GM21447 (cell line): ENCODE results near the gene C1R.
"Not testable (repeated sequence)": the region's sequence is repeated elsewhere in the genome, so short reads cannot be mapped to it uniquely, and the experiment has no call there.

Source experiments
- ATAC-seq: cut with Tn5 transposase; IDR thresholded peaks from one replicate; pipeline ENCODE4 v1.9.1; 2021; ENCODE audit not compliant: unreplicated experiment

C1R gene

GRCh38 chr12:7121324-7121723 lies 29.1 kb upstream of the C1R start:
- ATAC-seq, result no peak

- no peak for ATAC-seq
These were observed 27.9 kb upstream of the C1R start for GRCh38 chr12:7120166-7120565.

DNA sequence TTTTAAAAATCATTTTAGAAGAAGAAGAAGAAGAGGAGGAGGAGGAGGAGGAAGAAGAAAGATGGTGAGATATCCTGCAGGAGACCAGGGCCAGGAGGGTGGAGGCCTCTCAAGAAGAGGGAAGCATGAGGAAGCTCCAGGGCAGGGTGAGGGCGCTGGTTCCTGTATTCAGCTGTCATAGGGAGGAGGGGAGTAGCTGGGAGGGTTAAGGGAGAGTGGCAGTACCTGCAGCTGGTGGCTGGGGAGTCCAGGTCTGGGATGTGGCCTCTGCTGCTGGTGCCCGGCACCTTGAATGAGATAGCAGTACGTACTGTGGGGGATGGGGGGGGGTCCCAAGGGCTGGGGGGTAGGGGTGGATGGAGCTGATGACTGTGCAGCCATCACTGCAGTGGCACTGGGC lies 26.6 kb upstream of the C1R start:
- ATAC-seq, result no peak

DNA sequence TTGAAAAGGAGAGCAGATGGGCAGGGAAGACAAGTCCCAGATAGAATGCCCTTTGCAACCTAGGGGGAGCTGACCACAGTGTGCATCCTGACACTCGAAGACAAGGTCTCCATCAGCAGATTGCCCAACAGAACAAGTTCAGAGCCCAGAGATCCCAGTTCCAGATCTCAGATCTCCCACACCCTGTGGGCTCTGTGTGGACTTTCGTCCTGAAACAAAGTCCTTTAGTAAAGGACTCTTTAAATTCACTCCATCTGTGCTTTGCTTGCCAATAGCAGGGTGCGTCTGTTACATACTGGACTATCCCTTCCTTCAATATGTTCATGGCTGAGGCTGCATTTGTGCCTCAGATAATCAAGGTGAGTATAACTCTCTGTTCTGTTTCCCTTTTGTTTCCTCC lies 25.4 kb upstream of the C1R start:
- no peak for ATAC-seq

DNA sequence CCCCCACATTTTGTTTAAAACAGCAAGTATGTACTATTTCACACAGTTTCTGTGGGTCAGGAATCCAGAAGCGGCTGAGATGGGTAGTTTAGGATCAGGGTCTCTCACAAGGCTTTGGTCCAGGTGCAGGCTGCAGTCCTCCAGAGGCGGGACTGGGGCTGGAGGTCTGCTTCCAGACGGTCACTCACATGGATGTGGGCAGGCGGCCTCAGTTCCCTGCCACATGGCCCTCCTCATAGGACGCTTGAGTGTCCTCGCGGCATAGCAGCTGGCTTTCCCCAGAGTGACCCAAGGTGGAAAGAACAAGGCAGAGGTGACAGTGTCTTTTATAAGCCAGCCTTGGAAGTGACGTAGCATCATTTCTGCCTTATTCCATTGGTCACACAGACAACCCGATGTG lies 24.7 kb upstream of the C1R start:
- ATAC-seq, result no peak

DNA sequence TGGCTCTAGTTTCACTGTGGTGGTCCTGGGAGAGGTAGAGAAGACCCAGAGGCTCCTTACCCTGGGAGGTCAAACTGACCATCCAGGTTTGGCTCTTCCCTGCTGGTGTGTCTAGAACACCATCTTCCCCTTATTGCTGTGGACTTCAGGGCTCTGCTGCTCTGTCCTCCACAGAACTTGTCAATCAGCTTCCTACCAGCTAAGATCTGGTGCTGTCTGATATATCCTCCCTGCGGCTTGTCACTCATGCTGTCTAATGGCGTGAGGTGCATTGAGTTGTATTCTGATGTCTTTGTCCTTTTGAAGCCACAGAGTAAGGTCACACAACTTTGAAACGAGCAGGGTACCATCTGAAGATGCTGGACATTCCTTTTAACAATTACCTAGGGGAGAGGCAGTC lies 24.0 kb upstream of the C1R start:
- ATAC-seq, result no peak

GRCh38 chr12:7114851-7115250 lies 22.6 kb upstream of the C1R start:
- no peak for ATAC-seq

DNA sequence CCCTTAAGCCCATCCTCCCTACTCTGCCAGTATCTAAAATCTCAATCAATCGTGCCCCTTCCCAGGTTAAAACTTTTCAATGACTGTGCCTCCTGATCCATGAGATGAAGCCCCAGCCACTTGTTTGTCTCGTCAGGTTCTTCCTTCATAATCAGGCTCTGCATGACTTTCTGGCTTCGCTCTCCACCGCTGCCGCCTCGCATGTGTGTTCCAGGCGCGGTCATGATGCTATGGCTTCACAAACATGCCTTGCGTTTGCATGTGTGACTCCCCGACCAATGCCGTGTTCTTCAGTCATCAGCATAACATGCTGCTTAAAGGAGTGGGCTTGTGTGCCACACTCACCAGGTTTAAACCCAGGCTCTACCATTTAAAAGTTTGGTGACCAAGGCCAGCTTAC lies 21.8 kb upstream of the C1R start:
- ATAC-seq, result no peak

GRCh38 chr12:7113389-7113871 lies 21.2 kb upstream of the C1R start:
- ATAC-seq, result no peak

GRCh38 chr12:7112041-7112440 lies 19.8 kb upstream of the C1R start:
- no peak for ATAC-seq

DNA sequence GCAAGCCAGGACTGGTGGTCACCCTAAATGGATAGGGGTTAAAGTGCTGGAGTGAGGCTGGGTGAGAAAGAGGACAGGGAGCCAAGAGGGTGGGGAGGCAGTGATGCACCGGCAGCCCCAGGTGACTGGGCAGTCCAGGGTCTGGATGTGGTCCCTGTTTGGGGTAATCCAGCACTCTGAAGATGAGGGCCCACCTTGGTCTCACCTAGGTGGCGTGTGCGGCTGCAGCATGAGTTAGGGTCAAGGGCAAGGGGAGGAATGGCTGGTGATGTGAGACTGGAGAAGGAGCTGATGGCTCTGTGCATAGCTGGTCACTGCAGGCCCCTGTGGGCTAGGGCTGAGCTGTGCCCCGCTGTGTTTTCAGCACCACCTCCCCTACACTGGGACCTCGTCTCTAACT lies 18.4 kb upstream of the C1R start:
- no peak for ATAC-seq

- ATAC-seq, result no peak
These were observed 17.3 kb upstream of the C1R start for GRCh38 chr12:7109572-7109920.

DNA sequence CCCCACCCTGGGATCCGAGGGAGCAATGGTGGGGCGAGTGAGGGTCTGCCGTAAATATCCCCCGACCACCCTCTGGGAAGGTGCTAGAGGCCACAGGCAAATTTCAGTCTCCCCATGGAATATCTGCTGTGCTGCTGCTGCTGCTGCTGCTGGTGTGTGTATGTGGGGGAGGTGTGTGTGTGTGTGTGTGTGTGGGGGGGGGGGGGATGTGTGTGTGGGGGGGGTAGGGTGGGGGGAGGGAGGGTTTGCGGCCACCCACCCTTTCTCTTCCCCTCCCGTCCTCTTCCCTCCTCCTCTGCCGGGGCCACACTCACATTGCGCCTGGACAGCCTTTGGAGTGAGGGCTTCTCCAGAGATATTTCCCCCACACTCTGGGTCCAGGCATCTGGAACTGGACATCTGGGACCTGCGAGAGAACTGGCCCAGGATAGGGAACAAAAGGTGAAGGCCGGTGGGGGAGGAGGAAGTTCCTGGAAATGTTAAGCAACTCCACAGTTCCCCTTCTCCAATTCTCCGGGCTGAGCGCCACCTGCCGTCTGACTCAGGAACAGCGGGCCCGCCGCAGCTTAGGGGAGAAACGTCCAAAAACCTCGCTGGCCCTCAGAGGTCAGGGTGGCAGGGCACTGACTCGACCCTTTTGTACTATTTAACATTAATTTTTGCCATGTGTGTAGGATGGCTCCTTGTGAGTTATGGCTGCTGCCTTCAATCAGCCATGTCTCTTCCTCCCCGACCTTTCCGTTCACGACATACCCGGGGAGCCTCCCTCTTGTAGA lies 16.7 kb upstream of the C1R start, which contains the start of gene C1RL:
Gene C1RL (minus strand): TSS at position 419 of the 776 bp plus-strand sequence. CDS start 34 bp downstream, at position 385.
- ATAC-seq, result peak; percentile 34

DNA sequence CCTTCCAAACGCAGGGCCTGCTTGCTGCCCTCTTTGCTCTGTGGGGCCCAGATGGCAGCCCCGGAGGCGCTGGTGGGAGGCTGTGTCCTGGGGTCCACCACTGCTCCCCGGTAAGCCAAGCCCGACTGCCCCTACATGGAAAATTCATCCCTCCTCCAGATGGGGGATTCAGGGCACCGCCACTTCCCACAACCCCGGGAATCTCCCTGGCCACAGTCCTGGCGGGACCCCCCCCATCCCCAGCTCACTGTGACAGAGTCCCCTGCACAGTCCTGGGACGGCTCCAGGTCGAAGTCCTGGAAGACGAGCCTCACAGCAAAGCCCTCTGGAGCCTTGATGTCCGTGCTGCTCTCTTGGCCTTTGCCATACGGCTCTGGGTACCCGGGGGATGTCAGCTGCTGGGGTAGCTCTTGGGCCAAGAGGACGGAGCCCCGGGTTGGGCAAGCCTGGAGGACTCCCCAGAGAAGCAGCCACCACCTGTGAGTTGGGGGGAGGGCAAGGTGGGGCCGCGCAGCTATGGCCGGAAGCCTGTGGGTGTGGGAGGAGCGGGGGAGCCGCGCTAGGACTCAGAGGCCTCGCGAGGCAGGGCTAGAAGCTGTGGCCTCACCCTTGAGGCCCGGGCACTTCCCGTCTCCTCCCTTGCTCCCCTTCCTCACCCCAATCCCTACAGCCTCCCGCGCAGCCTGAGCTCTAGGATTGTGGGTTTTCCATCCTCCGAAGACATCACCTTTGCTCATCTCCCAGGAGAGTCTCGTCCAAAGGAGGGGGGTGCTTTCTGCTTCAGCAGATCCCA lies 16.0 kb upstream of the C1R start:
- ATAC-seq, result peak; percentile 90

GRCh38 chr12:7107636-7108002 lies 15.4 kb upstream of the C1R start:
- no peak for ATAC-seq

DNA sequence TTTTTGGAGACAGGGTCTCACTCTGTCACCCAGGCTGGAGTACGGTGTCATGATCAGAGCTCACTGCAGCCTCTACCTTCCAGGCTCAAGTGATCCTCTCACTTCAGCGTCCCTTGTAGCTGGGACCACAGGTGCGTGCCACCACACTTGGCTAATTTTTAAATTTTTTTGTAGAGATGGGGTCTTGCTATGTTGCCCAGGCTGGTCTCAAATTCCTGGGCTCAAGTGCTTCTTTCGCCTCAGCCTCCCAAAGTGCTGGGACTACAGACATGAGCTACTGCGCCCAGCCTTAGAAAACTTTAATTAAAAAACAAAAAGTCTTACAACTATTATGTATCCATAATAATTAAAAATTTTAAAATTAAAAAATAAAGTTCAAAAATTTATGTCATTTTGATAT lies 14.9 kb upstream of the C1R start:
- not testable (repeated sequence) for ATAC-seq

DNA sequence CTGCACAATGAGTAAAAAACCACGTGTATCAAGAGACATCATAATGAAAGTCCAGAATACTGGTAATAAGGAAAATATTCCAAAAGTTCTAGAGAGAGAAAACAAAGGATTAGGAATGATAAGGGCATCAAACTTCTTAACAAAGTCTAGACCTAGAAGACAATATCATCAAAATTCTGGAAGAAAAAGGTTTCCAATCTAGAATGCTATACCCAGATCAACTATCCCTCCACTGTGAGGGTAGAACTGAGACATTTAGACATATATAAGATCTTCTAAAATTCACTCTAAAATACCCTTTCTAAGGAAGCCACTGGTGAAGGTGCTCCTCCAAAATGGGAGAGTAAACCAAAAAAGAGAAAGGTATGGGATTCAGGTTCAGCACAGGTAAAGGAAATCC lies 13.8 kb upstream of the C1R start:
- no peak for ATAC-seq

DNA sequence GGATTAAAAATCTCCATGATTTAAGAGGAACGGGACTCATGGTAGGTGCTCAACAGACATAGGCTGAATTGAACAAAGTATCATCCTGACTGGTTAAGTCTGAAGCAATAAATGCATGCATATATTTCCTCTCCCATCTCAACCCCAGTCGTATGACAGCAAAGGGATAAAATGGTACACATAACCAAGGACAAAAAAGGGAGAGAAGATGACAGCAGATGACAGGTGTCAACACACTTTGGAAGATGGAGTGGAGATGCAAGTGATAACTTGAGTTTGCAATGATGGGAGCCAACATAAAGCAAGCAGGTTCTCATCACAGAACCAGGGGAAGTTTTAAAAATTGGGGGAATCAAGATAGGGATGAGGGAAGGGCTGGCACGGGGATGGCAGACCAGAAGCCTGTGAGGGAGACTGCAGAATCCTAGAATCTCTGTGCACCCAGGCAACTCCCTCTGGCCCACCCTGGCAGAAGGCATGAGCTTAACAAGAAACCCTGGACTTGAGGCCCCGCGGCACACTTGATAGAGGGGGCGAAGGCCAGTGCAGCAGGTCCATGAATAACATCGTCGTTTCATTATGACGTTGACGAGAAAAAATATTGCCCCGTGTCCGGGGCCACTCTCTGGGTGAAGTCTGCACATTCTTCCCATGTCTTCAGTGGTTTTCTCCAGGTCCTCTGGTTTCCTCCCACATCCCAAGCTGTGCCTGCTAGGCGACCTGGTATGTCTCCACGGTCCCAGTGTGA lies 11.8 kb upstream of the C1R start:
- no peak for ATAC-seq

DNA sequence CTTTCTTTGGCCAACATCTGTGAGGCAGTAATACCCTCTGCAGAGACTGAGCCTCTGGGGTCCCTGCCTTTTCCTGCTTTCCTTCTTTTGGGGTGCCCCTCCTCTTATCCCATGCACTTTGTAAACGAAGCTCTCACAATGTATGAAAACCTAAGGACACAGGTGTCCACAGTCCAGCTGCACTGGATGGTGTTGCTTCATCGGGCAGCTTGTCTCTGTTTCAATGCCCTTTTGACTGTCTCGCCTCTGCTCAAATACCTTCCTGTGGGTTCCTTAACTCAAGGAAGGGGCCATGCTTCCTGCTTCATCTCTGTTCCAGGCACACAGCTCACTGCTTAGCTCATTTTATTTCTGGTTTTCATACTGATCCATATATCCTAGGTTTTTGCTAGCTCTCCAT lies 10.3 kb upstream of the C1R start:
- ATAC-seq, result no peak

- no peak for ATAC-seq
These were observed 9.5 kb upstream of the C1R start for GRCh38 chr12:7101694-7102131.

DNA sequence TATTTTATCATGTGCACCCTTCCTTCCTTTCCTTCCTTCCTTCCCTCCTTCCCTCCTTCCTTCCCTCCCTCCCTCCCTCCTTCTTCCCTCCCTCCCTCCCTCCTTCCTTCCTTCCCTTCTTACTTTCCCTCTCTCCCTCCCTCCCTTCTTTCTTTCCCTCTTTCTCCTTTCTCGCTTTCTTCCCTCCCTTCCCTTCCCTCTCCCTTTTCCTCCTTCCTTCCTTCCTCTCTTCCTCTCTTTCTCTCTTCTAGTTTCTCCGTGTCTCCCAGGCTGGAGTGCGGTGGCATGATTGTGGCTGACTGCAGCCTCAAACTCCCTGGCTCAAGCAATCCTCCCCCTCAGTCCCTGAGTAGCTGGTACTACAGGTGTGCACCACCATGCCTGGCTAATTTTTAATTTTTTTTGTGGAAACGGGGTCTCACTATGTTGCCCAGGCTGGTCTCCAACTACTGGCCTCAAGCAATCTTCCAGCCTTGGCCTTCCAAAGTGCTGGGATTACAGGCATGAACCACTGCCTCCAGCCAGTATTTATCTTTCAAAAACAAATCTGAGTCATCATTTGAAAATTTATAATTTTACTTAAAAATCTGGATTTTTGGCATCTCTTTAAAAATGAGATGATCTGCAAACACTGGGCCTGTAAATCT lies 8.9 kb upstream of the C1R start:
- no peak for ATAC-seq
